Karpas-422 (cell line): ENCODE data around the gene OTUB1. TPM values are rescaled to one million over a fixed set of nuclear protein-coding genes. Genes with fewer than 3 reads are reported as not detected.

Experiments used
- DNase-seq: peaks from one replicate; pipeline ENCODE4 v3.0.0-alpha.2; 2015
- H2AFZ ChIP-seq: fragments of 200-600 bp; sonication (generic); 2 replicates; pipeline ENCODE4 v1.6.1; 2014; ENCODE audit warnings: antibody characterized with exemption, low read length, mixed read lengths
- H3K27ac ChIP-seq: fragments of 200-600 bp; sonication (generic); 2 replicates; pipeline ENCODE4 v1.5.1; 2014; ENCODE audit warnings: mild to moderate bottlenecking, low read length, moderate library complexity
- H3K27me3 ChIP-seq: fragments of 200-600 bp; sonication (generic); 2 replicates; pipeline ENCODE4 v1.6.1; 2014; ENCODE audit warnings: low read length, mixed read lengths
- H3K36me3 ChIP-seq: fragments of 200-600 bp; sonication (generic); 2 replicates; pipeline ENCODE4 v1.6.1; 2014; ENCODE audit warnings: low read length, mixed read lengths; ENCODE audit not compliant: insufficient read depth
- H3K4me1 ChIP-seq: fragments of 200-600 bp; sonication (generic); 2 replicates; pipeline ENCODE4 v1.6.1; 2014; ENCODE audit warnings: mild to moderate bottlenecking, low read length, mixed read lengths
- H3K4me2 ChIP-seq: fragments of 200-600 bp; sonication (generic); 2 replicates; pipeline ENCODE4 v1.6.1; 2014; ENCODE audit warnings: low read length, low read depth, mild to moderate bottlenecking; ENCODE audit not compliant: poor library complexity, severe bottlenecking
- H3K4me3 ChIP-seq: fragments of 200-600 bp; sonication (generic); 2 replicates; pipeline ENCODE4 v1.5.1; 2014; ENCODE audit warnings: mild to moderate bottlenecking, antibody characterized with exemption, low read length, mixed read lengths
- H3K79me2 ChIP-seq: fragments of 200-600 bp; sonication (generic); 2 replicates; pipeline ENCODE4 v1.6.1; 2014; ENCODE audit warnings: mild to moderate bottlenecking, low read length, mixed read lengths
- H3K9ac ChIP-seq: fragments of 200-600 bp; sonication (generic); 2 replicates; pipeline ENCODE4 v1.6.0; 2014; ENCODE audit warnings: low read length
- H3K9me2 ChIP-seq: fragments of 200-600 bp; sonication (generic), shearing (Covaris generic); replicated peaks from 2 replicates; pipeline ENCODE4 v1.6.0; 2014; ENCODE audit warnings: mild to moderate bottlenecking, low read length, moderate library complexity; ENCODE audit not compliant: insufficient read depth
- H3K9me3 ChIP-seq: fragments of 300-700, 200-600 bp; sonication (generic); 2 replicates; pipeline ENCODE4 v1.6.1; 2014; ENCODE audit warnings: low read length, mixed read lengths
- H4K20me1 ChIP-seq: fragments of 200-600 bp; sonication (generic); 2 replicates; pipeline ENCODE4 v1.6.1; 2014; ENCODE audit warnings: mild to moderate bottlenecking, antibody characterized with exemption, low read length, low read depth; ENCODE audit not compliant: insufficient read depth
- total RNA-seq: library from RNA; depleted of rRNA; stranded (reverse); fragments of >200 nt; shearing (Covaris generic); gene quantifications from 2 replicates; pipeline ENCODE4 v1.2.3, GENCODE V29; 2014; ENCODE audit warnings: low replicate concordance

Gene OTUB1
- total RNA-seq, 1 experiment from 2014 or later, result 41.6 TPM

DNA sequence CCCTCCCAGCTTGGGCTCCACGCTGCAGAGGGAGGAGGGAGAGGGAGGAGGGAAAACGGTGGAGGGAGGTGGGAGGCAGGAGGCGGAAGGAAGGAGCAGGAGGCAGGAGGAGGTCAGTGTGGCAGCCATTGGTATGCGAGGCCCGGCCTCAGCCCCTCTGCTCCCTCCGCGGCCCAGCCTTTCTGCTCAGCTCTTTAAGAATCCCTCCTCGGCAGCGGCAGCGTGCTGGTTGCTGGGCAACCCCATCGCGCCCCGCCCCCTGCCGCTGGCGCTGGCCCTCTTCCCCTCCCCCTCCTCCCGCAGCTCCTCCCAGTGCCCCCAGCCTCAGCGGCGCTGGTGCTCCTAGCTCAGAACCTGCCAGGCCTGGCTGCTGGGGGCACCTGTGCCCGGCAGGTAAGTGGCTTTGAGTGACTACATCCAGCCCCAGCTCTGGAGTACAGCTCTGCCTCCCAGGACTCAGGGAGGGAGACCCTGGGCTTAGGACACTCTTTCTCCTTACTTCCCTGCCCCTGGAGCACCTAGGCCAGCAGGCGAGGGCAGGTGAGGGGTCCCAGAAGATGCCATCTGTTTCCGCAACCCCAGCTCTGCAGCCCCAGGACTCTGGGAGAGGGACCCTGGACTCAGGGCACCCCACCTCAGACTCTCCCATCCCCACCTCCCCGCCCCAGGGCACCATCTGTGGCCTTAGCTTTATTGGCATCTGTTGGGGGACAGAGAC is 42.3 kb downstream of the OTUB1 start:
- H3K4me3 ChIP-seq, result no peak overlapping the region
- H3K9ac ChIP-seq, result no peak overlapping the region
- H3K27ac ChIP-seq, result no peak overlapping the region
- no peaks in the 10 kb centered on the region for H3K79me2 ChIP-seq
- peaks cover 10% of the 10 kb centered on the region for H3K4me1 ChIP-seq
- H2AFZ ChIP-seq, result no peak overlapping the region
- H3K4me2 ChIP-seq, result no peak overlapping the region
- no peaks in the 10 kb centered on the region for H3K9me2 ChIP-seq
- no peaks in the 10 kb centered on the region; the same call in 1 of the 2 replicates for H4K20me1 ChIP-seq
- no peaks in the 10 kb centered on the region for H3K9me3 ChIP-seq
- DNase-seq, result peak; percentile 63
- no peaks in the 10 kb centered on the region for H3K36me3 ChIP-seq
- H3K27me3 ChIP-seq, result no peaks in the 10 kb centered on the region

DNA sequence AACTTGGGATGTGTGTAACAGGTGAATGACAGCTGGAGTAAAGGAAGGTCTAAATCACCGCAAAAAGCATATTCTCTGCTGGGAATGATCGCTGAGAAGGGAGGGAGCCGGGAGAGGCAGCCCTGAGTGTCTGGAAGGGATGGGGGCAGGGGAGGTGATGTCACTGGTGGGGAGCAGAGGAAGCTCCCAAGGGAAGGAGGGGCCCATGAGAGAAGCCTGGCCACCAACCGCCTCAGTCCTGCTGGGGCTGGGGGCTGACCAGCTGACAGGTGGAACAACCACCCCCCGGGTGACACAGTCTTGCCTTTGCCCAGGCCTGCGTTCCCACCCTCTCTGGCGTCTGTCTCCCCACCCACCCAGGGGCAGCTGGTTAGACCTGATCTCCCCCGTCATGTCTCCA is 43.5 kb downstream of the OTUB1 start:
- no peak overlapping the region for H3K4me3 ChIP-seq
- H4K20me1 ChIP-seq, result no peaks in the 10 kb centered on the region; the same call in 1 of the 2 replicates
- no peak overlapping the region for H3K4me2 ChIP-seq
- no peak for DNase-seq
- H2AFZ ChIP-seq, result no peak overlapping the region
- H3K9me2 ChIP-seq, result no peaks in the 10 kb centered on the region
- H3K27me3 ChIP-seq, result no peaks in the 10 kb centered on the region
- H3K79me2 ChIP-seq, result no peaks in the 10 kb centered on the region
- H3K9me3 ChIP-seq, result no peaks in the 10 kb centered on the region
- H3K9ac ChIP-seq, result no peak overlapping the region
- H3K4me1 ChIP-seq, result peaks cover 10% of the 10 kb centered on the region
- H3K27ac ChIP-seq, result no peak overlapping the region
- H3K36me3 ChIP-seq, result no peaks in the 10 kb centered on the region

DNA sequence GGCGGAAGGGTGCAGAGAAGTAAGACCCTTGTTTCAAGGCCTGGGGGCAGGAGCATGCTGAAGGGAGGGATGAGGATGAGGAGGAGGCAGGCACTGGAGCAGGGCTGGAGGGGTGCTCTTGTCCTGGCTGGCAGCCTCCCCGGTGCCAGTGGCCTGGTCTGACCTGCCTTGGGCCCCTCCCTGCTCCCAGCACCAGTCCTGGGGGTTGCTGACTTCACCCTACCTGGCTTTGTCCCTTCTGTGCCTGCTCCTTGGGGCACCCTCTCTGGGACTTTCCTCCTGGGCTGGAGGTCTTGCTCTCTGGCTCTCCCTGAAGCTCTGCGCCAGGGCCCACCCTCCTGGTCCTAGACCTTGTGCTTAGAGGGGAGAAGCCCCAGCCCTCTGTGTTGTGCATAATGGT is 44.8 kb downstream of the OTUB1 start:
- Histone ChIP-seq H3K4me2 (no peak overlapping the region), H3K4me1 (peaks cover 10% of the 10 kb centered on the region), H4K20me1 (no peaks in the 10 kb centered on the region; the same call in 1 of the 2 replicates), H3K4me3 (no peak overlapping the region), H3K9me3 (no peaks in the 10 kb centered on the region), H3K27me3 (no peaks in the 10 kb centered on the region), H3K79me2 (no peaks in the 10 kb centered on the region), H3K27ac (no peak overlapping the region), H2AFZ (no peak overlapping the region), H3K9me2 (no peaks in the 10 kb centered on the region), H3K36me3 (no peaks in the 10 kb centered on the region), H3K9ac (no peak overlapping the region)
- DNase-seq, result no peak

DNA sequence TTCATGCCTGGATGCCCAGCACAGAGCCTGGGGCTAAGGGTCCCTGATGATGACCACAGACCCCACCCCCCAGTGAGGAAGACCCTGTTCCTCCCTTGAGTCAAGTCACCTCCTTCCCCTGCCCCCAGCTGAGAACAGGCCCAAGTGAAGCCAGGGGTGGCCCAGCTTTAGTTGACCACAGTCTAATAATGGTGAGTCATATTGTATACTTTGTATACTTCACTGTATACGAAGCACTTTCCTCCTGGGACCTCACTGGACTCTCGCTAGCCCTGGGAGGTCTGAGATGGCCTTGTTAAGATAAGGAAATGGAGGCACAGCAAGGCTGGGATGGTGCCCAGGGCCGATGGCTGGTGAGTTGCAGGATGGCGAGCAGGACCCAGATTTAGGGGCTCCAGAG is 45.8 kb downstream of the OTUB1 start:
- no peak for DNase-seq
- H3K4me2 ChIP-seq, result no peak overlapping the region
- H3K9me2 ChIP-seq, result no peaks in the 10 kb centered on the region
- H3K27ac ChIP-seq, result no peak overlapping the region
- no peaks in the 10 kb centered on the region for H3K9me3 ChIP-seq
- no peaks in the 10 kb centered on the region for H3K36me3 ChIP-seq
- H3K79me2 ChIP-seq, result no peaks in the 10 kb centered on the region
- no peaks in the 10 kb centered on the region; the same call in 1 of the 2 replicates for H4K20me1 ChIP-seq
- H2AFZ ChIP-seq, result no peak overlapping the region
- no peak overlapping the region for H3K9ac ChIP-seq
- no peak overlapping the region for H3K4me3 ChIP-seq
- no peaks in the 10 kb centered on the region for H3K27me3 ChIP-seq
- H3K4me1 ChIP-seq, result peaks cover 10% of the 10 kb centered on the region

DNA sequence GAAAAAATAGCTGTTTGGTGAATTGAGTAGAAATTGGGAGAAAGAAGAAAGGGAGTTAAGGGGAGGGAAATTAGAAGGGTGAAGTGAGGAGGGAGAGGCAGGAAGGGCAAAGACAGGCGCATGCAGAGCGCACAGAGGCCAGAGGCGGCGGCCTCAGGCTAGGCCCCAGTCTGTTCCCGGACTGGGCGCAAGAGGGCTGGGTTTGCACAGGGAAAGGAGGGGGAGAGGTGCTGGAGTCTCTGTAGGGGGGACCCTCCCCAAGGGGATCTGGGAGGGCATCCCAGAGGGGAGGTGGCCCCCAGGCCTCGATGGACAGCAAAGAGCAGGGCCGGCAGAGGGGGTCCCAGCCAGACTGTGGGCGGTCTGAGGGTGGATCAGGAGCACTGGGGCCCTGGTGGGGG is 48.2 kb downstream of the OTUB1 start:
- H3K9me2 ChIP-seq, result no peaks in the 10 kb centered on the region
- no peak overlapping the region for H2AFZ ChIP-seq
- no peaks in the 10 kb centered on the region for H3K79me2 ChIP-seq
- H3K4me2 ChIP-seq, result no peak overlapping the region
- no peaks in the 10 kb centered on the region for H3K27me3 ChIP-seq
- no peaks in the 10 kb centered on the region for H3K36me3 ChIP-seq
- no peak overlapping the region for H3K4me3 ChIP-seq
- H3K9me3 ChIP-seq, result no peaks in the 10 kb centered on the region
- H3K27ac ChIP-seq, result no peak overlapping the region
- H3K4me1 ChIP-seq, result no peaks in the 10 kb centered on the region
- DNase-seq, result no peak
- no peaks in the 10 kb centered on the region for H4K20me1 ChIP-seq
- no peak overlapping the region for H3K9ac ChIP-seq

DNA sequence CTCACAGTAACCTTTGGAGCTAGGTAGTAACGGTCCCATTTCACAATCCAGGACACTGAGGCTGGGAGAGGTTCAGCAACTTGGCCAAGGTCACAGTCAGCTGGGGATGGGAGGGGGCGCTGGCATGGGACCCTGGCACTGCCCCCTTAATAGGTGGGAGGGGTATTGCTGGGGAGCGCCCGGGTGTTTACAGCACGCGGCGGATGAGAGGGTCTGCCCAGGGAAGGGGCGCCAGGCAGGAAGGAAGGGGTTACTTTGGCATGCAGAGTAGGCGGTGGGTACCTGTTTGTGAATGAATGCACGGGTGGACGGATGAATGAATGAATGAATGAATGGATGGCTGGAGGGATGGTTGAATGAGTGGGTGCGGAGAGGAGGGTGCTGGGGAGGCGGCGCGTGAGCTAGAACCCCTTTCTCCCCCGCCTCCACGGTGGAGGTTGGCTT is 48.9 kb downstream of the OTUB1 start:
- Histone ChIP-seq H4K20me1 (no peaks in the 10 kb centered on the region), H3K9me2 (no peaks in the 10 kb centered on the region), H3K4me1 (no peaks in the 10 kb centered on the region), H3K4me2 (no peak overlapping the region), H3K4me3 (no peak overlapping the region), H3K79me2 (no peaks in the 10 kb centered on the region), H3K27ac (no peak overlapping the region), H3K9ac (no peak overlapping the region), H3K27me3 (no peaks in the 10 kb centered on the region), H3K9me3 (no peaks in the 10 kb centered on the region), H3K36me3 (no peaks in the 10 kb centered on the region), H2AFZ (no peak overlapping the region)
- no peak for DNase-seq

DNA sequence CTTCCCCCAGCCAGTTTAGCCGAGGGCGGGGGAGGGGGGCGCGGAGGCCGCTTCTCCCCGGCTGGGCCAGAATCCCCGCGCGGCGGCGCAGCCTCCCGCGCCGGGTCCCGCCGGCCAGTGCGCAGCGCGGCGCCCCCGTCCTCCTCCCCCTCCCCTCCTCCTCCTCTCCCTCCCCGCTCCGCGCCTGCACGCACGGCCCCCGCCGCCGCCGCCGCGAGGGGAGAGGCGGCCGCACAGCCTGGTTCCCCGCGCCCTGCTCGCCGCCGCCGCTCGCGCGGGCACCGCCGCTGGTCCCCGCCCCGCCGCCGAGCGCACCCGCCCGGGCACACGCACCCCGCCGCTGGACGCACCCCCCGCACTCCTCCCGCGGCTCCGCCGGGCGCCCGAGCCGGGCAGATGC is 49.3 kb downstream of the OTUB1 start, which contains the start of gene FLRT1:
Gene FLRT1, plus strand, starts transcription at position 356 of the 400 bp plus-strand sequence. CDS start 80,337 bp downstream, outside the sequence.
- Histone ChIP-seq H4K20me1 (no peaks in the 10 kb centered on the region), H2AFZ (no peak within 1 kb of the TSS), H3K9ac (no peak within 1 kb of the TSS), H3K27ac (no peak within 1 kb of the TSS), H3K4me1 (no peaks in the 10 kb centered on the region), H3K9me2 (no peaks in the 10 kb centered on the region), H3K36me3 (no peaks in the 10 kb centered on the region), H3K4me2 (no peak within 1 kb of the TSS), H3K27me3 (no peaks in the 10 kb centered on the region), H3K9me3 (no peaks in the 10 kb centered on the region), H3K4me3 (no peak within 1 kb of the TSS), H3K79me2 (no peaks in the 10 kb centered on the region)
- DNase-seq, result no peak

DNA sequence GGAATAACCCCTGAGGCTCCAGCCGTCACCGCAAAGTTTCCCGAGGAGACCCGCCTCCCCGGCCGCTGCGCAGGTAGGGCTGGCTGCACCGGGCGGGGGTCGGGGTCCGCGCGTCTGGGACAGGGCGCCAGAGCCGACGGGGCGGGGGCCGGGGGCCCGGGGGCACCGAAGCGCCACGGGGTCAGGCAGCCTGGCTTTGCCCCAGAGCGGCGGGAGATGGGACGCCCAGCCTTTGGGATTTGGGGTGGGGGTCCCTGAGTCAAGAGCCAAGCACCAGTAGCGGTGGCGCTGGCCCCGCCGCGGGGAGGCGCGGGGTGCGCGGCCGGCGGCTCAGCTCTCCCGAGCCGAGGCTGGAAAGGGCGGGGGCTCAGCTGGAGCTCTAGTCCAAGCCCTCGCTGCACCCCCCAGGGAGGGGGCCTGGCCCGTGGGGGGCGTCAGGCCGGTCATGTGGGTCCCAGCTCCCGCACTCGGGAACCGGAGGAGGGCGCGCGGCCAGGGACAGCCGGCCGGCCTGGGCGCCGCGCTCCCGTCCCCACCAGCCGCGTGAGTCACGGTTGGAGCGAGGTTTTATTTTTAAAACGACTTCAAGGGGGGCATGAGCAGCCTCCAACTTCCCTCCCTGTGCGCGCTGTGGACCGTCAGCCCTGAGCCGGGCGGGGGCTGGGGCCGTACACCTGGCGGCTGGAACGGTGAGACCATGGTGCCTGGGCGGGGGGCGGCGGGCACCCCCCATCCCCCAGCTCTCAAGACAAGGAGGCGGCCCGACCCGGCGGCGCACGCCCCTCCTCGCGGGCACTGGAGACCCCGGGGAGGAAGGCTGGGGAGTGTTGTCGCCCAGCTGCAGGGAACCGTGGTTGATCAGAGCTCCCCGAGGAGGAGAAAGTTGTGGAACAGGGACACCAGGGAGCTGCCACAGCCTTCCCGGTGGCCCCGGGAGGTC is 50.1 kb downstream of the OTUB1 start:
- DNase-seq, result no peak
- H3K27ac ChIP-seq, result no peak overlapping the region
- no peaks in the 10 kb centered on the region for H3K9me2 ChIP-seq
- H3K9me3 ChIP-seq, result no peaks in the 10 kb centered on the region
- no peak overlapping the region for H3K4me3 ChIP-seq
- H3K4me1 ChIP-seq, result no peaks in the 10 kb centered on the region
- no peak overlapping the region for H3K9ac ChIP-seq
- H3K27me3 ChIP-seq, result no peaks in the 10 kb centered on the region
- no peaks in the 10 kb centered on the region for H3K79me2 ChIP-seq
- H2AFZ ChIP-seq, result no peak overlapping the region
- no peak overlapping the region for H3K4me2 ChIP-seq
- H4K20me1 ChIP-seq, result no peaks in the 10 kb centered on the region
- no peaks in the 10 kb centered on the region for H3K36me3 ChIP-seq
